ENCODE results near the gene AFP.

The AFP gene

DNA sequence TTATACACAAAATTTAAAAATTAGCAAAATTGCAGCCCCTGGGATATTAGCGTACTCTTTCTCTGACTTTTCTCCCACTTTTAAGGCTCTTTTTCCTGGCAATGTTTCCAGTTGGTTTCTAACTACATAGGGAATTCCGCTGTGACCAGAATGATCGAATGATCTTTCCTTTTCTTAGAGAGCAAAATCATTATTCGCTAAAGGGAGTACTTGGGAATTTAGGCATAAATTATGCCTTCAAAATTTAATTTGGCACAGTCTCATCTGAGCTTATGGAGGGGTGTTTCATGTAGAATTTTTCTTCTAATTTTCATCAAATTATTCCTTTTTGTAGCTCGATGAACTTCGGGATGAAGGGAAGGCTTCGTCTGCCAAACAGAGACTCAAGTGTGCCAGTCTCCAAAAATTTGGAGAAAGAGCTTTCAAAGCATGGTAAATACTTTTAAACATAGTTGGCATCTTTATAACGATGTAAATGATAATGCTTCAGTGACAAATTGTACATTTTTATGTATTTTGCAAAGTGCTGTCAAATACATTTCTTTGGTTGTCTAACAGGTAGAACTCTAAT, 26.0 kb upstream of the AFP start:
- no peak for DNase-seq (ENCODE audit: low read depth)
- TF ChIP-seq, protein P1, sequence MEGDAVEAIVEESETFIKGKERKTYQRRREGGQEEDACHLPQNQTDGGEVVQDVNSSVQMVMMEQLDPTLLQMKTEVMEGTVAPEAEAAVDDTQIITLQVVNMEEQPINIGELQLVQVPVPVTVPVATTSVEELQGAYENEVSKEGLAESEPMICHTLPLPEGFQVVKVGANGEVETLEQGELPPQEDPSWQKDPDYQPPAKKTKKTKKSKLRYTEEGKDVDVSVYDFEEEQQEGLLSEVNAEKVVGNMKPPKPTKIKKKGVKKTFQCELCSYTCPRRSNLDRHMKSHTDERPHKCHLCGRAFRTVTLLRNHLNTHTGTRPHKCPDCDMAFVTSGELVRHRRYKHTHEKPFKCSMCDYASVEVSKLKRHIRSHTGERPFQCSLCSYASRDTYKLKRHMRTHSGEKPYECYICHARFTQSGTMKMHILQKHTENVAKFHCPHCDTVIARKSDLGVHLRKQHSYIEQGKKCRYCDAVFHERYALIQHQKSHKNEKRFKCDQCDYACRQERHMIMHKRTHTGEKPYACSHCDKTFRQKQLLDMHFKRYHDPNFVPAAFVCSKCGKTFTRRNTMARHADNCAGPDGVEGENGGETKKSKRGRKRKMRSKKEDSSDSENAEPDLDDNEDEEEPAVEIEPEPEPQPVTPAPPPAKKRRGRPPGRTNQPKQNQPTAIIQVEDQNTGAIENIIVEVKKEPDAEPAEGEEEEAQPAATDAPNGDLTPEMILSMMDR (IDR thresholded peaks at IDR 0.05; ENCODE audit: low read depth, low read length), result no peak
- TF ChIP-seq, protein P2, sequence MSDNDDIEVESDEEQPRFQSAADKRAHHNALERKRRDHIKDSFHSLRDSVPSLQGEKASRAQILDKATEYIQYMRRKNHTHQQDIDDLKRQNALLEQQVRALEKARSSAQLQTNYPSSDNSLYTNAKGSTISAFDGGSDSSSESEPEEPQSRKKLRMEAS (IDR thresholded peaks at IDR 0.05; ENCODE audit: low read depth, low read length), result no peak
- no peak for TF ChIP-seq MYC (IDR thresholded peaks at IDR 0.05; ENCODE audit: low read depth, low read length)
- no peak for TF ChIP-seq POLR2A (IDR thresholded peaks at IDR 0.05; ENCODE audit: extremely low read depth, insufficient read length)
- H3K4me3 ChIP-seq (ENCODE audit: low read depth, low read length), result no peak overlapping the region

DNA sequence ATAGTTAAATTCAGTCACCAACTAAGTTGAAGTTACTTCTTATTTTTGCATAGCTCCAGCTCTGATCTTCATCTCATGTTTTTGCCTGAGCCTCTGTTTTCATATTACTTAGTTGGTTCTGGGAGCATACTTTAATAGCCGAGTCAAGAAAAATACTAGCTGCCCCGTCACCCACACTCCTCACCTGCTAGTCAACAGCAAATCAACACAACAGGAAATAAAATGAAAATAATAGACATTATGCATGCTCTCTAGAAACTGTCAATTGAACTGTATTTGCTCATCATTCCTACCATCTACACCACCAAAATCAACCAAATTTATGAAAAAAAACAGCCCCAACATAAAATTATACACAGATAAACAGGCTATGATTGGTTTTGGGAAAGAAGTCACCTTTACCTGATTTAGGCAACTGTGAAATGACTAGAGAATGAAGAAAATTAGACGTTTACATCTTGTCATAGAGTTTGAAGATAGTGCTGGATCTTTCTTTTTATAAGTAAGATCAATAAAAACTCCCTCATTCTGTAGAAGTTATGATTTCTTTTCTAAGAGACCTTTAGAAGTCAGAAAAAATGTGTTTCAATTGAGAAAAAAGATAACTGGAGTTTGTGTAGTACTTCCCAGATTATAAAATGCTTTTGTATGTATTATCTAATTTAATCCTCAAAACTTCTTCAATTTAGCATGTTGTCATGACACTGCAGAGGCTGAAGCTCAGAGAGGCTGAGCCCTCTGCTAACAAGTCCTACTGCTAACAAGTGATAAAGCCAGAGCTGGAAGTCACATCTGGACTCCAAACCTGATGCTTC, 24.9 kb upstream of the AFP start:
- H3K4me3 ChIP-seq (ENCODE audit: low read depth, low read length), result no peak overlapping the region
- no peak for DNase-seq (ENCODE audit: low read depth)
- TF ChIP-seq POLR2A (IDR thresholded peaks at IDR 0.05; ENCODE audit: extremely low read depth, insufficient read length) (no peak), MYC (IDR thresholded peaks at IDR 0.05; ENCODE audit: low read depth, low read length) (no peak)
- TF ChIP-seq, protein P1 (IDR thresholded peaks at IDR 0.05; ENCODE audit: low read depth, low read length), result no peak
- TF ChIP-seq, protein P2 (IDR thresholded peaks at IDR 0.05; ENCODE audit: low read depth, low read length), result no peak

DNA sequence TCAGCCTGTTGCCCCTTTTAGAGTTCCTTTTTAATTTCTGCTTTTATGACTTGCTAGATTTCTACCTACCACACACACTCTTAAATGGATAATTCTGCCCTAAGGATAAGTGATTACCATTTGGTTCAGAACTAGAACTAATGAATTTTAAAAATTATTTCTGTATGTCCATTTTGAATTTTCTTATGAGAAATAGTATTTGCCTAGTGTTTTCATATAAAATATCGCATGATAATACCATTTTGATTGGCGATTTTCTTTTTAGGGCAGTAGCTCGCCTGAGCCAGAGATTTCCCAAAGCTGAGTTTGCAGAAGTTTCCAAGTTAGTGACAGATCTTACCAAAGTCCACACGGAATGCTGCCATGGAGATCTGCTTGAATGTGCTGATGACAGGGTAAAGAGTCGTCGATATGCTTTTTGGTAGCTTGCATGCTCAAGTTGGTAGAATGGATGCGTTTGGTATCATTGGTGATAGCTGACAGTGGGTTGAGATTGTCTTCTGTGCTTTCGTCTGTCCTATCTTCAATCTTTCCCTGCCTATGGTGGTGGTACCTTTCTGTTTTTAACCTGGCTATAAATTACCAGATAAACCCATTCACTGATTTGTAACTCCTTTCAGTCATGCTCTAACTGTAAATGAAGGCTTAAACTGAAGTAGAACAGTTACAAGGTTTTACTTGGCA, 24.1 kb upstream of the AFP start:
- DNase-seq (ENCODE audit: low read depth), result no peak
- H3K4me3 ChIP-seq (ENCODE audit: low read depth, low read length), result no peak overlapping the region
- TF ChIP-seq POLR2A (IDR thresholded peaks at IDR 0.05; ENCODE audit: extremely low read depth, insufficient read length), result no peak

DNA sequence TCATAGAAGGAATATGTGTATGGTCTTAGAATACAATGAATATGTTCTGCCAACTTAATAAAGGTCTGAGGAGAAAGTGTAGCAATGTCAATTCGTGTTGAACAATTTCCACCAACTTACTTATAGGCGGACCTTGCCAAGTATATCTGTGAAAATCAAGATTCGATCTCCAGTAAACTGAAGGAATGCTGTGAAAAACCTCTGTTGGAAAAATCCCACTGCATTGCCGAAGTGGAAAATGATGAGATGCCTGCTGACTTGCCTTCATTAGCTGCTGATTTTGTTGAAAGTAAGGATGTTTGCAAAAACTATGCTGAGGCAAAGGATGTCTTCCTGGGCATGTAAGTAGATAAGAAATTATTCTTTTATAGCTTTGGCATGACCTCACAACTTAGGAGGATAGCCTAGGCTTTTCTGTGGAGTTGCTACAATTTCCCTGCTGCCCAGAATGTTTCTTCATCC, 22.7 kb upstream of the AFP start:
- H3K4me3 ChIP-seq (ENCODE audit: low read depth, low read length), result no peak overlapping the region
- TF ChIP-seq, protein P1 (IDR thresholded peaks at IDR 0.05; ENCODE audit: low read depth, low read length), result no peak
- TF ChIP-seq POLR2A (IDR thresholded peaks at IDR 0.05; ENCODE audit: extremely low read depth, insufficient read length), result no peak
- TF ChIP-seq, protein P2 (IDR thresholded peaks at IDR 0.05; ENCODE audit: low read depth, low read length), result no peak
- TF ChIP-seq MYC (IDR thresholded peaks at IDR 0.05; ENCODE audit: low read depth, low read length), result no peak
- DNase-seq (ENCODE audit: low read depth), result no peak

DNA sequence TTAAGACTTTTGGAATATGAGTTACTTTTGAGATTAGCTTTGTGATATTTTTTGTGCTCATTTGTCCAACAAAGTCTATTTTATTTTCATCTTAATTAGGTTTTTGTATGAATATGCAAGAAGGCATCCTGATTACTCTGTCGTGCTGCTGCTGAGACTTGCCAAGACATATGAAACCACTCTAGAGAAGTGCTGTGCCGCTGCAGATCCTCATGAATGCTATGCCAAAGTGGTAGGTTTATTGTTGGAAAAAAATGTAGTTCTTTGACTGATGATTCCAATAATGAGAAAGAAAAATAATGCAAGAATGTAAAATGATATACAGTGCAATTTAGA, 21.1 kb upstream of the AFP start:
- H3K4me3 ChIP-seq (ENCODE audit: low read depth, low read length), result no peak overlapping the region
- TF ChIP-seq MYC (IDR thresholded peaks at IDR 0.05; ENCODE audit: low read depth, low read length) (no peak), POLR2A (IDR thresholded peaks at IDR 0.05; ENCODE audit: extremely low read depth, insufficient read length) (no peak)
- TF ChIP-seq, protein P1 (IDR thresholded peaks at IDR 0.05; ENCODE audit: low read depth, low read length), result no peak
- TF ChIP-seq, protein P2 (IDR thresholded peaks at IDR 0.05; ENCODE audit: low read depth, low read length), result no peak
- DNase-seq (ENCODE audit: low read depth), result no peak

DNA sequence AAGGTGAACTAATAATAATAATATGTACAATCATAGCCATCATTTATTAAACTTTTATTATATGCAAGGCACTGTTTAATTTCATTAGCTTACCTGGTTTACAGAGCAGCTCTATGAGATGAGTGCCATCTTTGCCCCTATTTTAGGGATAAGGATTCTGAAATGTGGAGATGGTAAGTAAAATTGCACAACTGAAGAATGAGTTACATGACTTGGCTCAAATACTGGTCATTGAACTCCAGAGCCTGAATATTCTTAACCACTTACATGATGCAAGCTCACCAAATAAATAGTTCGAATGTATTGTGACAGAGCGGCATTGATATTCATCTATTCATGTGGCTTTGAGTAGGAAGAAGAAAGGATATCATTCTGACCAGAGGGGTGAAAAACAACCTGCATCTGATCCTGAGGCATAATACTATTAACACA, 20.2 kb upstream of the AFP start:
- H3K4me3 ChIP-seq (ENCODE audit: low read depth, low read length), result no peak overlapping the region
- DNase-seq (ENCODE audit: low read depth), result no peak
- TF ChIP-seq, protein P2 (IDR thresholded peaks at IDR 0.05; ENCODE audit: low read depth, low read length), result no peak
- TF ChIP-seq, protein P1 (IDR thresholded peaks at IDR 0.05; ENCODE audit: low read depth, low read length), result no peak
- TF ChIP-seq MYC (IDR thresholded peaks at IDR 0.05; ENCODE audit: low read depth, low read length), result no peak

Measured in NB4 (cell line).